Adrenal gland (tissue), 5 donors: ENCODE measurements around the gene GNAL.

ENCODE experiments used
- POLR2A ChIP-seq, 2 donors: fragments of 450-650 bp; IDR thresholded peaks; one replicate each; pipeline ENCODE4 v1.6.1; 2017; ENCODE audit warnings: antibody characterized with exemption in 2 of 2, mild to moderate bottlenecking in 2 of 2, moderate library complexity in 1 of 2
- TF ChIP-seq, protein P1 (sequence below), 6 experiments: fragments of 450-650 bp in 4 of 6; fragments of 200-600 bp in 2 of 6; sonication (generic) in 1 of 6; IDR thresholded peaks; 1 replicate in 5 of 6; 2 replicates in 1 of 6; pipeline versions ENCODE4 v1.5.1 to v1.8.0; 2016 to 2021; ENCODE audit warnings: antibody characterized with exemption in 6 of 6, mild to moderate bottlenecking in 2 of 6, moderate library complexity in 1 of 6
- donor health status: DM: no; HTN: no; CAD: no.

GRCh38 chr18:11783716-11784331 lies 94.8 kb downstream of the GNAL start:
- TF ChIP-seq POLR2A (IDR thresholded peaks at IDR 0.05) = no peak
- TF ChIP-seq, protein P1, sequence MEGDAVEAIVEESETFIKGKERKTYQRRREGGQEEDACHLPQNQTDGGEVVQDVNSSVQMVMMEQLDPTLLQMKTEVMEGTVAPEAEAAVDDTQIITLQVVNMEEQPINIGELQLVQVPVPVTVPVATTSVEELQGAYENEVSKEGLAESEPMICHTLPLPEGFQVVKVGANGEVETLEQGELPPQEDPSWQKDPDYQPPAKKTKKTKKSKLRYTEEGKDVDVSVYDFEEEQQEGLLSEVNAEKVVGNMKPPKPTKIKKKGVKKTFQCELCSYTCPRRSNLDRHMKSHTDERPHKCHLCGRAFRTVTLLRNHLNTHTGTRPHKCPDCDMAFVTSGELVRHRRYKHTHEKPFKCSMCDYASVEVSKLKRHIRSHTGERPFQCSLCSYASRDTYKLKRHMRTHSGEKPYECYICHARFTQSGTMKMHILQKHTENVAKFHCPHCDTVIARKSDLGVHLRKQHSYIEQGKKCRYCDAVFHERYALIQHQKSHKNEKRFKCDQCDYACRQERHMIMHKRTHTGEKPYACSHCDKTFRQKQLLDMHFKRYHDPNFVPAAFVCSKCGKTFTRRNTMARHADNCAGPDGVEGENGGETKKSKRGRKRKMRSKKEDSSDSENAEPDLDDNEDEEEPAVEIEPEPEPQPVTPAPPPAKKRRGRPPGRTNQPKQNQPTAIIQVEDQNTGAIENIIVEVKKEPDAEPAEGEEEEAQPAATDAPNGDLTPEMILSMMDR (IDR thresholded peaks at IDR 0.05) = no peak
